Forelimb muscle (tissue), 1 donor: ENCODE measurements around the gene DCAF5. TPM values are rescaled to one million over a fixed set of nuclear protein-coding genes. Genes with fewer than 3 reads are reported as not detected.
"Not testable (repeated sequence)": the region's sequence is repeated elsewhere in the genome, so short reads cannot be mapped to it uniquely, and the experiment has no call there.

Experiments used
- DNase-seq: peaks from one replicate; pipeline ENCODE4 v3.0.0-alpha.2; 2013; ENCODE audit warnings: low read depth
- polyA plus RNA-seq: library from polyadenylated mRNA; unstranded; fragments of 120-200 nt; gene quantifications from one replicate; pipeline ENCODE4 v1.2.1, GENCODE V29; 2013; ENCODE audit not compliant: insufficient read length

DCAF5 gene
- polyA plus RNA-seq, 1 donor, result 44.0 TPM

DNA sequence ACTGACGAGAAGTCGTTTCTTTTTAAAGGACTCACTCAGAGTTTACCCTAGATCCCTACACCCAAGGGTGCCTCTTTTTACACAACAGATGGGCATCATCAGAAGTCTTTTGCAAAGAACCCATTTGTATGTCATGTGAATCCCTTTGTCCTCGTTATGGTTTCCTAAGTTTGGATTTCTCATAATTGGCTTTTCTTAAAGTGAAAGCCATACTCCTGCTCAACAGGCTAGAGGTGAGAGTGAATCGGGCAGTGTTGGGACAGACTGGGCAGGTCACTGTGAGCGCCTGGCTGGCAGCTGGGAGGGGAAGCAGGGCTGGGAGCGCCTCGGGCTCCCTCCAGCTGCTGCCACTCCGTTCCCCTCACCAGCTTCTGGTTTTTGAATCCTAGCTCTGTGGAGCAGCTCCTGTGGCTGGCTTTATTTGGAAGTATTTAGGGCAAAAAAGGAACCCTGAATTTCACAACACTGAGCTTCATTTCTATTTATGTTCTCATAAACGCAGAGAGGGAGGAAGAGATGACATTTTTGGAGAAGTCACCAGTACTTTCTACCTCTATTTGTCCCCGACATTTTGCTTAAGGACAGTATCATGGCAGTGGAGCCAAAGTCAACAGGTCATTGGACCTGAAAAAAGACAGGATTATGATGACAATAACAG, 110.0 kb downstream of the DCAF5 start:
- DNase-seq, result no peak

DNA sequence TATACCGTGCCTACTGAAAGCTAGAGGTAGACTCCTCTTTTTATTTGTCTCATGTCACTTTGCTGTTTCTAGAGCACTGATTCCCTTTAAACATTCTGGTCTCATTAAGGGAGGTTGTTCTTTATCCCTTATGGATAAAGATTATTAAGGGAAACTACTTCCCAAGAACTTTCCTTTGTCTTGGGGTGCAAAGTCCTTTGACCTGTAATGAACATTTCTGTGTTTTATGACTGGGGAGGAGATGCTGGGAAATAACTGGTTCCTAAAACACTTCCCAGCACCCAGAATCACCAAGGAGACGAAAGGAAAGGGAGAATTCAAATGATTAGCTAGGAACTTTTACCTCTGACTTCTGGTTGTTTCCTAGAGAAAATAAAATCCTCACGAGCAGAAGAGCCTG, 110.6 kb downstream of the DCAF5 start:
- DNase-seq, result no peak

DNA sequence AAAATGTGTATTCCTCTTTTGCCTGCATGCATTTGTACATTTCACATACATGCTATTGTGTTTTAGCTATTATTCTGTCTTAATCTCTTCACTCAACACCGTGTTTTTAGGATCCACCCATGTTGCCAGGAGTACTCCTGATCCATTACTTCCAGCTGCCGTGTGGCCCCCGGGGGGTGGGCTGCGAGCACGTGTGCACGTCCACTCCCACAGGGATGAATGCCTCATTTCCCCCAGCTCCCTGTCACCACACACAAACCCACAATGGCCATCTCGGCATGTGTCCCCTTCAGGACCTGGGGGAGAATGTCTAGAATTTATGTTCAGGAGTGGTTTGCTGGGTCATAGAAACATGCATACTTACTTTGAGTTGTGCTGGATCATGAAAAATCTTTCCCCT, 111.1 kb downstream of the DCAF5 start:
- DNase-seq, result no peak

DNA sequence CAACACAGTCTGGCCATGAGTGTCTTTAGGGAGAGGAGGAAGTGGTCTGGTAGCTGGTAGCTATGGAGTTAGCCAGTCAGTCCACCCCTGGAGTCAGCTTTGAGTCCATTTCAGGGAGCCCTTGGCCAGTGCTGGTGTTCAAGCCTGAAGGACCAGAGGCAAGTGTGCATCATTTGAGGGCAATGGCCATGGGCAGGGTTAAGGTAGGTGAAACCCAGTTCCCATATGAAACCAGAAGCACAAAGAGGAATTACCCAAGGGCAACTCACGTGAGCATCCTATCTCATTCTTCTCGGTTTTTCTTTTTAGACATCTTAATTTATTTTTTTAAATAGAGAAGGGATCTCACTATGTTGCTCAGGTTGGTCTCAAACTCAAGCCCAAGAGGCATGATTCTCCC, 112.6 kb downstream of the DCAF5 start:
- DNase-seq, result no peak

DNA sequence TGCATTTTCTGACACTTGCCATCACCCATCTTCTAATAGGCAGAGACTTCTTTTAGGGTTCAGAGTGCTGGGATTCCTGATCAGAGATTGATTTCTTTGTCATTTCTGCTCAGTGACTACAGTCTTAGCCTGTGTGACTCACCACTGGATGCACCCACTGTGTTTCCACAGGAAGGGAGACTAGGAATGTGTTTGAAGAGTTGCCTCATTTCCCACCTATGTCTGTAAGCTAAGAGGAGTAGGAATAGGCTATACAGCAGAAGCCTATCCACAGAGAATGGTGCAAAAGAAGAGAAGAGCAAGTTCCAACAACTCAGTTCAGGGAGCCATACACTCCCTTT, 113.7 kb downstream of the DCAF5 start:
- DNase-seq, result no peak

DNA sequence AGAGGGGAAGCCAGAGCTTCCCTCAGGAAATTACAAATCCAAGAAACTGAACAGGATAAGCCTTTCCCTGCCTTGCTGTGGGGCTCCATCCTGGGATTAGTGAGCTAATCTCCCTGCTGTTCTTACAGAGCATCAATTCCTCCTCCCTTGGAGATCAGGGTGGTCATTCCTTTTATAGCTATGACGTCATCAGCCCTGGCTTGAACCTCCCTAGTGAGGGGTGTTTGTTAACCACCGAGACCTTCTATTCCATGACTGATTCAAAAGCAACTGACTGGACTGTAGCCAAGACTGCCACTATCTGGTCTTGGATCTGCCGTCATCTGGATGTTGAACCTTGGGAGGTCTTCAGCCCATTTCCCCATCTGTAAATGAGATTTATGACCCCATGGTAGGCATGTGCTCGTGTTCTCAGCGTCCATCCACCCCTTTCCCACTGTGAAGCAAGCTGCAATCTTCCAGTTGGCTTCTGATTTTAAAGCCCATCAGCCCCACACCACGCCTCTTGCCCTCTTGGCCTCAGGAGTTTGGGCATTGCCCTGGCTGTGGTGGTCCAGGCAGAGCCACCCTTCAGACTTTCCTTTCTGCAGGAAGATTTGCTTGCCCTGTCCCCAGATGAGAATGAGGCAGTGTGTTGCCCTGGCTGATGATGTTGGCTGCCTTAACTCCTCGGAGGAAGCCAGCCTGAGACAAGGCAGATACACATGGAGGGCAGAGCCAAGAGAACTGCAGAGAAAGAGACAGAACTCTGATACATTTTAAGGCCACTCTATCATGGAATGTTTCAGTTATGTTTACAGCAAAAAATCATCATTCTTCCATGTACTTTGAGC, 114.2 kb downstream of the DCAF5 start:
- no peak for DNase-seq

DNA sequence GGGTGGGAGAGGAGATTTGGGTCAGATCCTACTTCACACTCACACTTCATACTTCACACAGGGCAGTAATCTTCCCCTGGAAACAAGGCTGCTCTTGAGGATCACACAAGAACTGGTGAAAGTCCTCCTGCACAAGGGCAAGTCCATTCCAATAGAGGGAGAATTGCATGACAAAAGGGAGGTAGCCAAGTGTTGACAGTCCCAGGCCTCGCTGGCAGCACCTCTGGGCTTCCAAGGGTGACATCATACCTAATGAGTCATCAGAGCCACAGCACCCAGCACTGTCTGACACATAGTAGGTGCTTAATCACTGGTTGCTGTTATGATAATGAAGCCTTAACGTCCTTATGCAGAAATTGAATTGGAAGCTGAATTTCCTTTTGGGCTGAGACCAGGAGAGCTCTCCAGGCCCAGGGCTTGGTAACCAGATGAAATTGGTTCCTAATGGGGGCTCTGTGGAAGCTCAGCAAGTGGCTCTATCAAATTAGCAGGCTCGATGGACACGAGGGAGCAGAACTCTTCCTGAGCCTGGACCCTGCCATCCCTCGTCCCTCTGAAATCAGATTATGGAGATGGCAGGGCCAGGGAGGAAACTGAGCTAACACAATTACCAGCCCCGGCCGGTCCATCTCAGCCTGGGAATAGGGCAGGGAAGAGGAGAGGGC, 115.0 kb downstream of the DCAF5 start:
- DNase-seq, result no peak

DNA sequence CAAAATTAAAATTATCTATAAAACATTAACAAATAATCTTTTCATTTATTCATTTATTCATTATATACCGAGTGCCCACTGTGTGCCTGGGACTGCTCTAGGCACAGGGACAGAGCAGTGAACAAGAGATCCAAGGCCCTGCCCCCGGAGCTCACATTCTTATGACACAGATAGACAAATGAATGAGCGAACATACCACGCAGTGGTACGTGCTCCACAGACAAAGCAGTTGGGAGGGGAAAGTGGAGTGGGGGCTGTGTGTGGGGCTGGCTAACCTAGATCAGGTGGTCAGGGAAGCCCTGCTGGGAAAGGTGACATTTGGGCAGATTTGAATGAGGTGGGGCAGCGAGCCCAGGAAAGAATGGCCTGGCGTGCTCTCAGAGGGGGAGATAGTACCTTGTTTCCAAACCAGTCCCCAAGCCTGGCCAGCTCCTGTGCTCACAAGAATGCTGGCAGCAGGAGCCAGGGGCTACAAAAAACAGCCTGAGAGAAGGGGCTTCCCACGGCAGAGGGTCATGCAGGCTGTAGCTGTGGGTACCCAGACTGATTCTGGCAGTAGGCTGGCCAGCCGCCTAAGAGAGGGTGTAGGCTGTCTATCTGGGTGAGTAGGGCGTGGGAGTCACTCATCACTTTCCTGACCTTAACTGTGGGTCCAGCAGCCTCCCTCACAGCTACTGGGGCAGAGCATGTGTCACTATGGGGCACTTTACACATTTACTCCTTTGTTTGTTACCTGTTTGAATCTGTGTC, 116.0 kb downstream of the DCAF5 start:
- no peak for DNase-seq

DNA sequence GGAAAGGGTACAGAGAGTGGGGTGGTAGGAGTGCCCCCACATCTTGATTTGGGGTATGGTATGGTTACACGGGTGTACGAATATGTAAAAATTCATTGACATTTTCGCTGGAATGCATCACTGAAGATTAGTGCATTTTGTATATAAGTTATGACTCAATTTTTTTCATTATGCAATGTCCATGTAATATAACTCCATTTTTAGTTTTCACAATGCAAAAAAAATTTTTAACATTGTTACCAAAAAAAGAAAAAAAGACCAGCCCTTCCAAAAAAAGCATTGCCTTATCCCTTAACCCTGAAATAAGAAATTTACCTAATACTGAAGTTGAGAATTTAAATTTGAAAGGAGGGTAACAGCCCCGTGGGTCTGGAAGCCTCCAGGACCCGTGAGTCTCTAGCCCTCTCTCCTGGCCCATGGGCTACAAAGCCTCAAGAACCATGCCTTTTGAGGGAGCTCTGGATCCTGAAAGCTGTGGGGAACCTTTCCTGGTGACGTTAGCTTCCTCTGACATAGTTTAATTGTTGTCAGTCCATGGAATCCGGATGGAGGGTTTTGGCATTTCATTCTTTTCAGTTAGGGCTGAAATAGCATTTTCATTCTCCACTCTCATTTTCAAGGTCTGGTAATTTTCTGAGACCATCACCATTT, 118.2 kb downstream of the DCAF5 start:
- DNase-seq, result no peak

DNA sequence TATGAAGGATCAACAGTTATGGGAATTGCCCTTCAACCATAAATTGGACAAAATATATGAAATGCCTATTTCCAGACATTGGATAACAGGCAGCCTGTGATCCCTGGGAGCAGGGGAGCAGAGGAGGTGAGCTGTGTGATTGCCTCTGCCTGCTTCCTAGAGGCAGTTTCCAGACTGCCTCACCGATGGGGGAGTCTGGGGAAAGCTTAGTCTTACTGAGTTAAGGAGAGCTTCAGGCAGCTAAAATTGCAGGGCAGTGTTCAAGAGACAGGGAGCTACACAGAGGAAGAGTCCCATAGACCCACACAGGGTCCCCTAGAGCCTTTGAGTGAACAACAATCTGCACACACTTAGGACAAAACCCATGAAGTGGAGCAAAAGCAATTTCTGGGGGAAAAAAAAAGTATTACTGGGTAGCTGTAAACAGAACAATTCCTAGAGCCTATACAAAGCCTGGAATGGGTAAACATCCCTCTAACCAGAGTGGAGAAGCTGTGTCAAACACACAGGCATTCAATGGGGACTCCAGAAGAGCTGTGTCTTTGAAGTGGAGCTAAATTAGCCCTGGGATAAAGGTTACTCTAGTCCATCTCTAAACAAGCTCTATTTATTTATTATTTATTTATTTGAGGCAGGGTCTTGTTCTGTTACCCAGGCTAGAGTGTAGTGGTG, 125.5 kb downstream of the DCAF5 start:
- no peak for DNase-seq

DNA sequence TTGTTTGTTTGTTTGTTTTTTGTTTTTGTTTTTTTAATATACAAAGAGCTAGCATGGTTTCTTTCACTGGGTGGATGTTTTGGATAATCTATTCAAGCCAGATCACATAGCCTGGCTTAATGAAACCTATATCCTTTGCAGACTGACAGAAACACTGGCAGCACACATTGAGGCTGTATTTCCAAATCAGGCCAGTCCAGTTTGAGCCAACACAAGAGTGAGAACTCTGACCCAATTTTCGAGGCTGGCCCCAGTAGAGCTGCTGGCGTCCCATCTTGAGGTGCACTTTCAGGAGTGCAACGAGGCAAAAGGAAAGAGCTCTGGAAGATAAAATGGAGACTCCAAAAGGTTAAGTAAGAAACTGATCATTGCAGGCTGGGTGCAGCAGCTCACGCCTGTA, 129.9 kb downstream of the DCAF5 start:
- DNase-seq, result no peak

DNA sequence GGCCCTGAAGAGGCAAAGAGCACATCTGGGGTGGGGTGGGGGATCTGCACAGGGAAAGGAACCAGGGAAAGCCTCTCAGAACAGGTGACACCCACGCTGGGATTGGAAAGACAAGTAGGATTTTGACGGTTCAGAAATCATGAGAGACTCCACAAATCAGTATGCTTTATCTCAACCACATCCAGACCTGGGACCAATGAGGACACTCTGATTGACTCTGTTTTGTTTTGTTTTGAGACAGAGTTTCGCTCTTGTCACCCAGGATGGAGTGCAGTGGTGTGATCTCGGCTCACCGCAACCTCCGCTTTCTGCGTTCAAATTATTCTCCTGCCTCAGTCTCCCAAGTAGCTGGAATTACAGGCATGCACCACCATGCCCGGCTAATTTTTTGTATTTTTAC, 130.8 kb downstream of the DCAF5 start:
- not testable (repeated sequence) for DNase-seq

DNA sequence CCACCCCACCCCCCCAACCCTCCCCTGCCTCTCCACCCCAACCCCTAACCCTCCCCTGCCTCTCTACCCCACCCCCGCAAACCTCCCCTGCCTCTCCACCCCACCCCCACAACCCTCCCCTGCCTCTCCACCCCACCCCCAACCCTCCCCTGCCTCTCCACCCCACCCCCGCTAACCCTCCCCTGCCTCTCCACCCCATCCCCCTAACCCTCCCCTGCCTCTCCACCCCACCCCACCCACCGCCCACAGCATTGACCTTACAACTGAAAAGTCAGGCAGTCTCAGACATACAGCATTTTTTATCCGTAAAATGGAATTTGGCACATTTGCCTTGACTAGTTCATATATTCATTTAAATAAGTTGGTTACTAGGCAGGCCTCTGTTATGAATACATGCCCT, 135.2 kb downstream of the DCAF5 start:
- DNase-seq, result no peak

DNA sequence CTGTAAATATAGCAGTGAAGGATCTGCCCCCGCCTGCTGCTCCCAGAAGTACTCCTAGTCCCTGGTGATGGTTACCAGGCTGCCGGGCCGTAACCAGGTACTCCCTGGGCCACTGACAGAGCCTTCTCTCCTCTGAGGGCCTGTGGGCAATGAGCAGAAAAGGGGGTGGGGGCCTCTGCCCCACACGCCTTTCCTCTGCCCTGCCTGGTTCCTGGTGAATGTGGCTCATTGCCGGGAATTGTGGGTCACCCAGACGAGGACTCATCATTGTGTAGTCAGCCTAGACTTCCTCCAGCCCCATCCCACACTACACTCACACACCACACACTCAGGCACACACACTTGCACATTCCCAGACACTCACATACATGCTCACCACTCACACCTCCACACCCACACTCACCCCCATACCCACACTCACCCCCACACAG, 138.1 kb downstream of the DCAF5 start:
- DNase-seq, result no peak

DNA sequence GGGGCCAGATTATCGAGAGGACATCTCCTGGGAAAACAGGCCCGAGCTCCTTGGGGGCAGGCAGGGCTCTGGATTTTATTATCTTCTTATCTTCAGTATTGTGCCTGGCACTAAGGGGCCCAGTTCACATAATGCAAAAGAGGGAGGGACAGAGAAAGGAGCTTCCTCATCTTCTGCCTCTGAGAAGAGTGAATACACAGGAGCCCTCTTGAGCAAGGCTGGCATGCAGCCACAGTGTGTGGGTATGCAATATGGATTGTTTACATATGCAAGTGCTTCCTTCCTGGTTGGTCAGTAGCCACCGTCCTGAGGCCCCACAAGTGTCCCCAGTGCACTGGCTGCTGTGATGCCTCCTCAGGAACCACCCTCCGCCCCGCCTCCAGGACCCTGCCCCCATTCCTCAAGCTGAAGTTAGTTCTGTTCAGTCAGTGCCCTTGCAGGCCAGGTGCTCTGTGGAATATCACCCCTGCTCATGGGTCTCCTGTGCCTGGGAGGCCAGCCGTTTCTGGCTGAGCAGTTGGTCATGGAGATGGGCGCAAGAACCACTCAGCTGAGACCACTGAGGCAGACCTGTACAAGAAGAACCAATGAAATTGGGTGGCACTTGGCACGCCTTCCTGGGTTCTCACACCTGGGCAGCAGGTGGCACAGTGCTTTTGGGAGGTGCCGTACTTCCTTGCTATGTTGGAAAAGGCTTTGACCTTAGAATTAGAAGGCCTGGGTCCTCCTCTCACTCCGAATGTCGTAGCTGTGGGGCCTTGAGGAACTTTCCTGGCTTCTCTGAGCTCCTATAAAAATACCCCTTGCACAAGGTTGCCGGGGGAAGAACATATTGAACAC, 138.8 kb downstream of the DCAF5 start:
- no peak for DNase-seq

DNA sequence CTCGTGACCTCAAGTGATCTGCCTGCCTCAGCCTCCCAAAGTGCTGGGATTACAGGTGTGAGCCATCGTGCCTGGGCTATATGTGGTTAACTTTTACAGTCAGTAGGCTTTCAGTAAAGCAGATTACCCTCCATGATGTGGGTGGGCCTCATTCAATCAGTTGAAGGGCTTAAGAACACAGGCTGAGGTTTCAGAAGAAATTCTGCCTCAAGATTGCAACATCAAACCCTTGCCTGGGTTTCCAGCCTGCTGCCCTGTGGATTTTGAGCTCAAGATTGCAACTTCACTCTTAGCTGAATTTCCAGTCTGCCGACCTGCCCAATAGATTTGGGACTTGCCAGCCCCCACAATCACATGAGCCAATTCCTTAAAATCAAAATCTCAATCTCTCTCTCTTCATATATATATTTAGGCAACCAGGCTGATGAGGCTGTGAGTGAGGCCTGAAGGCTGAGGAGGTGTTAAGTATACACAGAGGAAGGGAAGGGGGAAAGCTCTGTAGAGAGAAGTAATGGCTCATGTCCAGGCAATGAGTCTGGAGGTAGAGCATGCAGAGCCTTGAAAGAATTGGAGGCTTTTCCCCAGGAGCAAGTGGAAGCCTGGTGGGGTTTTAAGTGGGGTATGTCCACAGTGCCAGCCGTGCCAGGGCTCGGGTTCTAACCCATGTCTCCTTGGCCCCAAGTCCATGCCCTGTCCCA, 140.5 kb downstream of the DCAF5 start:
- DNase-seq, result no peak

DNA sequence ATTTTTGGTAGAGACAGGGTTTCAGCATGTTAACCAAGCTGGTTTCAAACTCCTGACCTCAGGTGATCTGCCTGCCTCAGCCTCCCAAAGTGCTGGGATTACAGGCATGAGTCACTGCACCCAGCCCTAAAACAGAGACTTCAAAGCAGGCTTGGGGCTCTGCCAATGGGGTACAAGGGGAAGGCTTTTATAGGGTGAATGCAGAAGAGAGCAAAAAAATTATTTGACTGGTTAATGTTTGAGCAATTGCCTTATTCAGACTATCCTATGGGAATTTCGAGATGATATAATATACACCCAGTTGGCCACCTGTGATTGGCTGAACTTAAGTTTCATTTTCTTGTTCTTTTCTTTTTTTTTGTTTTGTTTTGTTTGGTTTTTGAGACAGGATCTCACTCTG, 142.3 kb downstream of the DCAF5 start:
- no peak for DNase-seq

DNA sequence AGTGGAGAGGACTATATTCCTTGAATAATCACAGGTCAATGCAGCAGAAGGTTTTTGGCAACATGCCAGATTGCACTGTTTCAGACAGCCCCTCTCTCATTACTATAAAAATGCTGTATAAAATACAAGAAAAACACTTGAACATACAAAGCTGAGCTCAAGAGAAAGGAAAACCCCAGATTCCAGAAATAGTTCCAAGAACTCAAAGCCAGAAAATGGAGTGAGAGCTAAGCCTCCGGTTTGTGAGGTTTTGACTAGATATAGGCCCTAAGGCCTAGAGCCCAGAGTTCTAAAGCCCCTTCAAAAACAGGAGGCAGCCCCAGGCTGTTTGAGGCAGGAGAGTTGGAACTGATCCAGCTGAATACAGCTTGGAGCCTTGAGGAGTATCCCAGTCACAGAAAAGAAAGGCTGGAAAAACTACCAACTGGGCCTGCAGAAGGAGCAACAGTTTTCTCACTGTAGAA, 144.5 kb downstream of the DCAF5 start:
- no peak for DNase-seq

DNA sequence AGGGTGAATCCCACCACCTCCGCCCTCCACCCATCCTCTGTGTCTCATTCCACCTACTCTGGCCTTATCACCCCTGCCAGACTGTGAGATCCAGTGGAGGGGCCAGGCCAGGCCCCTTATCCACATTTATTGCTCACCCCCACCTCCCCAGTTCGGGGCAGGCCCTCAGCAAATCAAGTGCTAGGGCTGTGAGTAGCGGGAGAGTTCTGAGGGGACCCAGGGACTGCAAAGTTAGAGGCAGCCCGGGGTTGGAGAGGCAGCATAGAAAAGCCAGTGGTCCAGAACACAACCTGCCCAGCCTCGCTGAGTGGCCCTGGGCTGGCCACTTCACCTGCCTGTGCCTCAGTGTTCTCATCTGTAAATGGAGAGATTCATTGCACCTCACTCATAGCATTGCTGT, 146.6 kb downstream of the DCAF5 start:
- DNase-seq, result no peak
